Measurements from ENCODE around the gene MALRD1.

The MALRD1 gene

GRCh38 chr10:19209319-19209718 lies 160.7 kb downstream of the MALRD1 start:
- TF ChIP-seq SIN3A (IDR thresholded peaks at IDR 0.05; ENCODE audit: borderline replicate concordance, insufficient read depth, low read length) (no peak), TAF1 (IDR thresholded peaks at IDR 0.05; ENCODE audit: borderline replicate concordance, insufficient read depth, low read length) (no peak), POLR2AphosphoS5 (IDR thresholded peaks at IDR 0.05; ENCODE audit: low read depth, low read length) (no peak), REST (IDR thresholded peaks at IDR 0.05; ENCODE audit: insufficient read depth in 1 of 2, low read depth in 2 of 2, low read length in 2 of 2) (no peak), FOXP2 (optimal IDR thresholded peaks at IDR 0.05; ENCODE audit: borderline replicate concordance, extremely low read depth, extremely low read length, insufficient read depth) (no peak)

GRCh38 chr10:19212590-19212989 lies 164.0 kb downstream of the MALRD1 start:
- TF ChIP-seq SIN3A (IDR thresholded peaks at IDR 0.05; ENCODE audit: borderline replicate concordance, insufficient read depth, low read length) (no peak), TAF1 (IDR thresholded peaks at IDR 0.05; ENCODE audit: borderline replicate concordance, insufficient read depth, low read length) (no peak), REST (IDR thresholded peaks at IDR 0.05; ENCODE audit: insufficient read depth in 1 of 2, low read depth in 2 of 2, low read length in 2 of 2) (no peak), FOXP2 (optimal IDR thresholded peaks at IDR 0.05; ENCODE audit: borderline replicate concordance, extremely low read depth, extremely low read length, insufficient read depth) (no peak), POLR2AphosphoS5 (IDR thresholded peaks at IDR 0.05; ENCODE audit: low read depth, low read length) (no peak)

- TF ChIP-seq POLR2AphosphoS5 (IDR thresholded peaks at IDR 0.05; ENCODE audit: low read depth, low read length) (no peak), REST (IDR thresholded peaks at IDR 0.05; ENCODE audit: insufficient read depth in 1 of 2, low read depth in 2 of 2, low read length in 2 of 2) (no peak), SIN3A (IDR thresholded peaks at IDR 0.05; ENCODE audit: borderline replicate concordance, insufficient read depth, low read length) (no peak), FOXP2 (optimal IDR thresholded peaks at IDR 0.05; ENCODE audit: borderline replicate concordance, extremely low read depth, extremely low read length, insufficient read depth) (no peak), TAF1 (IDR thresholded peaks at IDR 0.05; ENCODE audit: borderline replicate concordance, insufficient read depth, low read length) (no peak)
Observed at GRCh38 chr10:19221216-19221615, 172.6 kb downstream of the MALRD1 start.

- TF ChIP-seq POLR2AphosphoS5 (IDR thresholded peaks at IDR 0.05; ENCODE audit: low read depth, low read length): no peak
Observed at GRCh38 chr10:19226025-19226424, 177.4 kb downstream of the MALRD1 start.

- TF ChIP-seq REST (IDR thresholded peaks at IDR 0.05; ENCODE audit: insufficient read depth in 1 of 2, low read depth in 2 of 2, low read length in 2 of 2) (no peak), FOXP2 (optimal IDR thresholded peaks at IDR 0.05; ENCODE audit: borderline replicate concordance, extremely low read depth, extremely low read length, insufficient read depth) (no peak), TAF1 (IDR thresholded peaks at IDR 0.05; ENCODE audit: borderline replicate concordance, insufficient read depth, low read length) (no peak), POLR2AphosphoS5 (IDR thresholded peaks at IDR 0.05; ENCODE audit: low read depth, low read length) (no peak), SIN3A (IDR thresholded peaks at IDR 0.05; ENCODE audit: borderline replicate concordance, insufficient read depth, low read length) (no peak)
Observed at GRCh38 chr10:19231034-19231433, 182.4 kb downstream of the MALRD1 start.

Measured in PFSK-1 (cell line).